Mesenchymal stem cell (in vitro differentiated cells and primary cell): ENCODE measurements around the gene RPP14.
A peak's percentile ranks its signal among the peaks of the same experiment; 100 is the strongest.

Experiments
- DNase-seq: peaks from one replicate; pipeline ENCODE4 v3.0.0-alpha.2; 2013
- H2AFZ ChIP-seq: one replicate; pipeline ENCODE4 v1.6.1; 2013; ENCODE audit warnings: low read depth, mild to moderate bottlenecking, control low read depth, inconsistent platforms, low read length, moderate library complexity
- H2AK5ac ChIP-seq: 2 replicates; pipeline ENCODE4 v1.6.1; 2013; ENCODE audit warnings: low read length, moderate library complexity, mild to moderate bottlenecking, inconsistent platforms; ENCODE audit not compliant: severe bottlenecking
- H2BK120ac ChIP-seq: one replicate; pipeline ENCODE4 v1.6.1; 2013; ENCODE audit warnings: low read depth, mild to moderate bottlenecking, inconsistent platforms, low read length, moderate library complexity
- H2BK12ac ChIP-seq, 2 experiments: one replicate each; pipeline ENCODE4 v1.6.1; 2013; ENCODE audit warnings: inconsistent platforms in 2 of 2, low read length in 2 of 2, mild to moderate bottlenecking in 2 of 2, moderate library complexity in 2 of 2, control low read depth in 1 of 2
- H2BK15ac ChIP-seq: one replicate; pipeline ENCODE4 v1.6.1; 2013; ENCODE audit warnings: mild to moderate bottlenecking, low read depth, inconsistent platforms; ENCODE audit not compliant: poor library complexity, severe bottlenecking
- H2BK5ac ChIP-seq: 2 replicates; pipeline ENCODE4 v1.6.1; 2013; ENCODE audit warnings: low read depth, mild to moderate bottlenecking, low read length, control low read depth, inconsistent platforms; ENCODE audit not compliant: poor library complexity, severe bottlenecking
- H3K14ac ChIP-seq, 2 experiments: one replicate each; pipeline ENCODE4 v1.6.1; 2013; ENCODE audit warnings: inconsistent platforms in 2 of 2, low read length in 2 of 2, control low read depth in 1 of 2, mild to moderate bottlenecking in 1 of 2, moderate library complexity in 1 of 2
- H3K18ac ChIP-seq, 2 experiments: one replicate each; pipeline ENCODE4 v1.6.1; 2013; ENCODE audit warnings: inconsistent platforms in 2 of 2, low read length in 2 of 2, control low read depth in 1 of 2, low read depth in 1 of 2, mild to moderate bottlenecking in 1 of 2
- H3K23ac ChIP-seq, 2 experiments: one replicate each; pipeline ENCODE4 v1.6.1; 2013; ENCODE audit warnings: inconsistent platforms in 2 of 2, low read length in 2 of 2, mild to moderate bottlenecking in 2 of 2, moderate library complexity in 2 of 2, control low read depth in 1 of 2
- H3K27ac ChIP-seq: 2 replicates; pipeline ENCODE4 v1.5.1; 2013; ENCODE audit warnings: mild to moderate bottlenecking, moderate library complexity, low read length, control low read depth, inconsistent platforms; ENCODE audit not compliant: poor library complexity, severe bottlenecking
- H3K27me3 ChIP-seq, 2 experiments: 2 replicates each; pipeline versions ENCODE4 v1.6.1 to v1.7.0; 2013; ENCODE audit warnings: low read length in 2 of 2, mild to moderate bottlenecking in 2 of 2, moderate library complexity in 2 of 2, control low read depth in 1 of 2, inconsistent platforms in 1 of 2; ENCODE audit not compliant: control insufficient read depth in 1 of 2, insufficient read depth in 1 of 2
- H3K36me3 ChIP-seq, 2 experiments: 2 replicates each; pipeline versions ENCODE4 v1.6.1 to v1.7.0; 2013; ENCODE audit warnings: low read length in 2 of 2, control low read depth in 1 of 2, inconsistent platforms in 1 of 2, low read depth in 1 of 2, mild to moderate bottlenecking in 1 of 2; ENCODE audit not compliant: insufficient read depth in 2 of 2, control insufficient read depth in 1 of 2
- H3K4ac ChIP-seq, 2 experiments: one replicate each; pipeline ENCODE4 v1.6.1; 2013; ENCODE audit warnings: inconsistent platforms in 2 of 2, low read length in 2 of 2, mild to moderate bottlenecking in 2 of 2, moderate library complexity in 2 of 2, control low read depth in 1 of 2, low read depth in 1 of 2
- H3K4me1 ChIP-seq: 2 replicates; pipeline ENCODE4 v1.6.1; 2013; ENCODE audit warnings: low read depth, low read length, control low read depth; ENCODE audit not compliant: control insufficient read depth, insufficient read depth
- H3K4me2 ChIP-seq: 2 replicates; pipeline ENCODE4 v1.6.1; 2013; ENCODE audit warnings: low read length, mild to moderate bottlenecking, inconsistent platforms; ENCODE audit not compliant: poor library complexity, severe bottlenecking
- H3K4me3 ChIP-seq, 2 experiments: 2 replicates each; pipeline versions ENCODE4 v1.5.1 to v1.7.0; 2013; ENCODE audit warnings: low read length in 2 of 2, mild to moderate bottlenecking in 2 of 2, control low read depth in 1 of 2, low read depth in 1 of 2; ENCODE audit not compliant: insufficient read depth in 1 of 2
- H3K79me1 ChIP-seq: replicated peaks from 2 replicates; pipeline ENCODE4 v1.6.1; 2013; ENCODE audit warnings: mild to moderate bottlenecking, control low read depth, low read length, inconsistent platforms; ENCODE audit not compliant: poor library complexity, severe bottlenecking
- H3K9ac ChIP-seq: 2 replicates; pipeline ENCODE4 v1.7.0; 2013; ENCODE audit warnings: mild to moderate bottlenecking, low read length, moderate library complexity
- H3K9me3 ChIP-seq: 2 replicates; pipeline ENCODE4 v1.7.0; 2013; ENCODE audit warnings: mild to moderate bottlenecking, low read length; ENCODE audit not compliant: control insufficient read depth
- H4K8ac ChIP-seq: one replicate; pipeline ENCODE4 v1.6.1; 2013; ENCODE audit warnings: inconsistent platforms, mild to moderate bottlenecking, low read length, moderate library complexity
- H4K91ac ChIP-seq: one replicate; pipeline ENCODE4 v1.6.1; 2013; ENCODE audit warnings: mild to moderate bottlenecking, low read length, inconsistent platforms
- WGBS: methylation state at CpG from one replicate; pipeline ENCODE4 v1.1.7; 2013; ENCODE audit warnings: mixed read lengths; 5-methylcytosine and 5-hydroxymethylcytosine counted together

Gene RPP14

DNA sequence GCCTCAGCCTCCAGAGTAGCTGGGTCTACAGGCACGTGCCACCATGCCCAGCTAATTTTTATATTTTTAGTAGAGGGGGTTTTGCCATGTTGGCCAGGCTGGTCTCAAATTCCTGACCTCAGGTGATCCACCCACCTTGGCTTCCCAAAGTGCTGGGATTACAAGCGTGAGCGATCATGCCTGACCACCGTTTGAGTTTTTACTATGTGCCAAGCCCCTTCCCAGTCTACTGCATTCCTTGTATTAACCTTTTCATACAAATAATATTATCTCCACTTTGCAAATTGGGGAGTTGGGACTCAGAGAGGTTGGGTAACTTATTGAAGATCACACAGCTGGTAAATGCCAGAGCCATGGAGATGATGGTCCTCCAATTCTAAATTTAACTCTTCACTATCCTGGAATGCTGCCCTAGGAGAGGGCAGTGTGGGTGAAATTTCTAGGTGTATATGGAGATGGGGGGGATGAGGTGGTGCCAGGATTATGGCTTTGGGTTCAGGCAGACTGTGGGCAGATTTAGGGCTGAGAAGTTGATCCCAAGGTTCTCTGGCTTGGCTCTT is 25.6 kb downstream of the RPP14 start:
- Histone ChIP-seq H3K27ac (no peak overlapping the region), H3K9me3 (no peaks in the 10 kb centered on the region), H2BK120ac (no peak overlapping the region), H3K4me1 (peaks cover 10% of the 10 kb centered on the region), H4K91ac (no peak overlapping the region), H3K27me3 (no peaks in the 10 kb centered on the region), H2AK5ac (no peak overlapping the region), H4K8ac (no peak overlapping the region), H3K4ac (no peak overlapping the region), H2BK15ac (no peak overlapping the region), H3K18ac (no peak overlapping the region), H2BK12ac (no peak overlapping the region), H2AFZ (no peak overlapping the region), H3K4me2 (no peak overlapping the region), H3K4me3 (no peak overlapping the region), H2BK5ac (no peak overlapping the region), H3K23ac (peak overlapping the region in 1 of 2 experiments; percentile 20), H3K9ac (peak overlapping the region; percentile 86), H3K14ac (no peak overlapping the region), H3K36me3 (no peaks in the 10 kb centered on the region), H3K79me1 (peaks cover 2% of the 10 kb centered on the region)
- DNase-seq: no peak
- 86% methylated on average over 4 of the region's 4 CpGs for WGBS

DNA sequence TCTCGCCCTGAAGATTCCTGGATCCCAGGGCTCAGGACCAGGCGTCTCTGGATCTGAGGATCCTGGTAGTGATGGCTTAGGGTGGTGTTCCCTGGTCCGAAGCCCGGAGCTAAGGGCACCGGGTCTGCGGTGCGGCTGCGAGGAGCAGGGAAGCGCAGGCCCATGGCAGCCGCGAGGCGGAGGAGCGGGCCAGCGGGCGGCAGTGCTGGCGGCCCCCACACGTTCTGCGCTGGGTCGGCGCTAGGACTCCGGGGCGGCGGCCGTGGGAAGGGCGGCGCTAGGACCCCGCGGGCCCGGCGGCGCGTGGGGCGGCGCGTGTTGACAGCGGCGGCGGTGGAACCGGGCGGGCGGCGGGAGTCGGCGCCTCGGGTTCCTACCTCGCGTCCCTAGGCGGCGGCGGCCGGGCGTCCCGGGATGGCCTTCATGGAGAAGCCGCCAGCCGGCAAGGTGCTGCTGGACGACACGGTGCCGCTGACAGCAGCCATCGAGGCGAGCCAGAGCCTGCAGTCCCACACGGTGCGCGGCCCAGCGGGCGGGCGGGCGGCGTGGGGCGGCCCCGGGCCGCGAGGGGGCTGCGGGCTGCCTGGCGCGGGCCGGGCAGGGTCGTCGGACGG is 26.6 kb downstream of the RPP14 start, which contains the start of gene PXK:
TSS of gene PXK (plus strand) at position 318 of the 614 bp plus-strand sequence. CDS start at position 415, 97 bp downstream.
- no peak within 1 kb of the TSS for H2BK120ac ChIP-seq
- H3K27ac ChIP-seq: no peak within 1 kb of the TSS
- peak within 1 kb of the TSS; percentile 87 for H3K9ac ChIP-seq
- H2BK12ac ChIP-seq: peak within 1 kb of the TSS; percentile 69 to 83
- H3K18ac ChIP-seq: peak within 1 kb of the TSS; percentile 73 to 81
- DNase-seq: peak; percentile 77
- peak within 1 kb of the TSS; percentile 87 for H2AFZ ChIP-seq
- peaks cover 10% of the 10 kb centered on the region for H3K4me1 ChIP-seq
- peak within 1 kb of the TSS; percentile 81 for H4K8ac ChIP-seq
- H3K4me3 ChIP-seq: peak within 1 kb of the TSS; percentile 90 to 96
- H3K23ac ChIP-seq: peak within 1 kb of the TSS; percentile 20 to 75
- H4K91ac ChIP-seq: peak within 1 kb of the TSS; percentile 84
- H3K14ac ChIP-seq: peak within 1 kb of the TSS in 1 of 2 experiments; percentile 51
- peak within 1 kb of the TSS; percentile 98 for H3K4me2 ChIP-seq
- H3K79me1 ChIP-seq: peaks cover 2% of the 10 kb centered on the region
- under 1% methylated on average over 60 of the region's 79 CpGs for WGBS
- no peaks in the 10 kb centered on the region for H3K27me3 ChIP-seq
- H2BK5ac ChIP-seq: no peak within 1 kb of the TSS
- peak within 1 kb of the TSS; percentile 88 to 90 for H3K4ac ChIP-seq
- no peaks in the 10 kb centered on the region for H3K36me3 ChIP-seq
- peak within 1 kb of the TSS; percentile 16 for H2AK5ac ChIP-seq
- no peaks in the 10 kb centered on the region for H3K9me3 ChIP-seq
- H2BK15ac ChIP-seq: peak within 1 kb of the TSS; percentile 77

DNA sequence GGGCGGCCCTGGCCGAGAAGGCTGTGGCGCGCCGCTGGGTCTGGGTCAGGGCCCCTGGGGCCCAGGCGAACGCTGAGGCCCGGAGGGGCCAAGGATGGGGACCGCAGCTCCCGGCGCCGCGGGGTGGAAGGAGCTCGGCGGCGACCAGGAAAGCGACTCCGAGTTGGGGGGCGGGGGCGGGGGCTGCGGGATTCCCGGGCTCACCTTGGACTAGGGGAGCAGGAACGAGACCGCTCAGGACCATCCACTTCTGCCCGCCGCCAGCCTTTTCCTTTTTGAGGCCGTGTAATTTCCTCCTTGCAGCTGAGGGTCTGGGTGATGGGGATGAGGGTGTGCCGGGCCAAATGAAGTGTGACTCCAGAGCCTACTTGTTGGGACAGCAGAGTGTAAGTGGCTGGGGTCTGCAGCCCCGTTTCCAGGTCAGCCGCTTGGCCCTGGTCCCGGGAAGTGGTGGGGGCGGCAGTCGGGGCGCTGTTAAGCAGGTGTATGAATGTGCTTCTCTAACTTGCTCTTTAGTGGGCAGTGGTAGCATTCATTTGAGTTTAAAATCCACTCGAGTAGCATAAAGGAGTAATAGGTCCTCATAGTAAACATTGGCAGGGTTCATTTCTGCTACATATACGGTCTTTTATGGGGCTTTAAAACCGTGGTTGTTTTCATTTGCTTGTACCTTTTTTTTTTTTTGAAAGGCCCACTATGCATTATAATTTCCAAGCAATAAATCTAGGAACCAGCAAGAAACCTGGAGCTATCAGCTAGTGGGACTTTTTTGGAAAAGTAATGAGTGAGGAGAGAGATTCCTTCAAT is 27.4 kb downstream of the RPP14 start:
- no peaks in the 10 kb centered on the region for H3K9me3 ChIP-seq
- DNase-seq: no peak
- H4K8ac ChIP-seq: peak overlapping the region; percentile 71
- peak overlapping the region; percentile 87 for H3K9ac ChIP-seq
- H3K18ac ChIP-seq: peak overlapping the region; percentile 58 to 81
- no peak overlapping the region for H3K23ac ChIP-seq
- H4K91ac ChIP-seq: no peak overlapping the region
- 1% methylated on average over 34 of the region's 37 CpGs for WGBS
- no peak overlapping the region for H2AK5ac ChIP-seq
- no peak overlapping the region for H2BK120ac ChIP-seq
- peak overlapping the region; percentile 82 to 88 for H3K4ac ChIP-seq
- no peak overlapping the region for H3K27ac ChIP-seq
- H3K79me1 ChIP-seq: peaks cover 2% of the 10 kb centered on the region
- H2BK15ac ChIP-seq: peak overlapping the region; percentile 77
- no peak overlapping the region for H2BK5ac ChIP-seq
- H3K4me2 ChIP-seq: peak overlapping the region; percentile 98
- peaks cover 10% of the 10 kb centered on the region for H3K4me1 ChIP-seq
- no peaks in the 10 kb centered on the region for H3K27me3 ChIP-seq
- peak overlapping the region in 1 of 2 experiments; percentile 83 for H2BK12ac ChIP-seq
- no peaks in the 10 kb centered on the region for H3K36me3 ChIP-seq
- H3K4me3 ChIP-seq: peak overlapping the region; percentile 90 to 96
- peak overlapping the region in 1 of 2 experiments; percentile 51 for H3K14ac ChIP-seq
- H2AFZ ChIP-seq: peak overlapping the region; percentile 87

DNA sequence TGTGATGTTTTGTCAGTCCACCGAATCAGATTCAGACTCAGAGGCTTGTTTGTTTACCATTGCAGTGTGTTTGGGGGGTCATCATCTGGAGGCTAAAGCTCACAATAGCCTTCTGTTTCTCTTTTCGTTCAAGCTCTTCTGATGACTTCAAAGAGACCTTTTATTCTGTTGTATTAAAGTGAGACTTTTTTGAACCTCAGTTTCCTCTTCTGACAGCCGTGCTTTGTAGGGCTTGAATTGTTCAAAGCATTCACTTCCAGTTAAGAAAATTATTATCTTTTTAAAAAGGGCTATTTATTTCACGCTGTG is 27.9 kb downstream of the RPP14 start:
- Histone ChIP-seq H2BK15ac (no peak overlapping the region), H3K4me1 (peaks cover 10% of the 10 kb centered on the region), H2BK120ac (no peak overlapping the region), H3K79me1 (peaks cover 2% of the 10 kb centered on the region), H3K27me3 (no peaks in the 10 kb centered on the region), H2BK12ac (no peak overlapping the region), H3K27ac (no peak overlapping the region), H3K36me3 (no peaks in the 10 kb centered on the region), H2AFZ (no peak overlapping the region), H4K91ac (no peak overlapping the region), H3K4ac (no peak overlapping the region), H3K4me3 (peak overlapping the region in 1 of 2 experiments; percentile 96), H3K18ac (no peak overlapping the region), H2AK5ac (no peak overlapping the region), H4K8ac (no peak overlapping the region), H3K23ac (no peak overlapping the region), H2BK5ac (no peak overlapping the region), H3K14ac (no peak overlapping the region), H3K4me2 (no peak overlapping the region), H3K9ac (peak overlapping the region; percentile 87), H3K9me3 (no peaks in the 10 kb centered on the region)
- WGBS: 39% methylated on average over 3 of the region's 4 CpGs
- DNase-seq: peak; percentile 41
